ENCODE measurements around the gene DBH.
"Not testable (repeated sequence)": the region's sequence is repeated elsewhere in the genome, so short reads cannot be mapped to it uniquely, and the experiment has no call there.

Gene DBH

GRCh38 chr9:133665096-133665495 is 28.9 kb downstream of the DBH start:
- DNase-seq (ENCODE audit: low read depth, low spot score) = no peak

- no peak for DNase-seq (ENCODE audit: low read depth, low spot score)
Measured at GRCh38 chr9:133665535-133665934, 29.4 kb downstream of the DBH start.

GRCh38 chr9:133666387-133666786 is 30.2 kb downstream of the DBH start:
- DNase-seq (ENCODE audit: low read depth, low spot score) = no peak

- DNase-seq (ENCODE audit: low read depth, low spot score) = no peak
Measured at GRCh38 chr9:133666845-133667244, 30.7 kb downstream of the DBH start.

- DNase-seq (ENCODE audit: low read depth, low spot score) = no peak
Measured at GRCh38 chr9:133667759-133668450, 31.7 kb downstream of the DBH start.

- DNase-seq (ENCODE audit: low read depth, low spot score) = no peak
Measured at GRCh38 chr9:133669182-133669801, 33.1 kb downstream of the DBH start.

- DNase-seq (ENCODE audit: low read depth, low spot score) = no peak
Measured at GRCh38 chr9:133670466-133670865, 34.3 kb downstream of the DBH start.

- DNase-seq (ENCODE audit: low read depth, low spot score) = no peak
Measured at GRCh38 chr9:133671371-133671770, 35.2 kb downstream of the DBH start.

GRCh38 chr9:133672503-133673257 is 36.5 kb downstream of the DBH start:
- DNase-seq (ENCODE audit: low read depth, low spot score) = no peak

GRCh38 chr9:133673258-133673655 is 37.1 kb downstream of the DBH start:
- DNase-seq (ENCODE audit: low read depth, low spot score) = no peak

GRCh38 chr9:133674091-133674490 is 37.9 kb downstream of the DBH start:
- DNase-seq (ENCODE audit: low read depth, low spot score) = no peak

GRCh38 chr9:133675796-133676195 is 39.6 kb downstream of the DBH start:
- DNase-seq (ENCODE audit: low read depth, low spot score) = not testable (repeated sequence)

- DNase-seq (ENCODE audit: low read depth, low spot score) = no peak
Measured at GRCh38 chr9:133676450-133676849, 40.3 kb downstream of the DBH start.

- no peak for DNase-seq (ENCODE audit: low read depth, low spot score)
Measured at GRCh38 chr9:133677126-133678010, 41.2 kb downstream of the DBH start.

- DNase-seq (ENCODE audit: low read depth, low spot score) = no peak
Measured at GRCh38 chr9:133679056-133679455, 42.9 kb downstream of the DBH start.

GRCh38 chr9:133679466-133680061 is 43.4 kb downstream of the DBH start:
- no peak for DNase-seq (ENCODE audit: low read depth, low spot score)

- no peak for DNase-seq (ENCODE audit: low read depth, low spot score)
Measured at GRCh38 chr9:133680250-133680975, 44.2 kb downstream of the DBH start.

GRCh38 chr9:133680976-133681657 is 45.0 kb downstream of the DBH start:
- no peak for DNase-seq (ENCODE audit: low read depth, low spot score)

- no peak for DNase-seq (ENCODE audit: low read depth, low spot score)
Measured at GRCh38 chr9:133681658-133682306, 45.6 kb downstream of the DBH start.

All from astrocyte of the hippocampus (primary cell).